ENCODE results near the gene CDH4.

Gene CDH4

GRCh38 chr20:61684136-61684535 lies 432.1 kb downstream of the CDH4 start:
- DNase-seq, result no peak

GRCh38 chr20:61684583-61685235 lies 432.6 kb downstream of the CDH4 start:
- no peak for DNase-seq

- no peak for DNase-seq
These were observed 433.4 kb downstream of the CDH4 start for GRCh38 chr20:61685462-61685861.

- no peak for DNase-seq
These were observed 434.2 kb downstream of the CDH4 start for GRCh38 chr20:61686051-61686936.

- DNase-seq, result no peak
These were observed 436.4 kb downstream of the CDH4 start for GRCh38 chr20:61688411-61688810.

- DNase-seq, result no peak
These were observed 438.1 kb downstream of the CDH4 start for GRCh38 chr20:61690150-61690549.

GRCh38 chr20:61690993-61691838 lies 439.2 kb downstream of the CDH4 start:
- no peak for DNase-seq

- no peak for DNase-seq
These were observed 439.9 kb downstream of the CDH4 start for GRCh38 chr20:61691978-61692377.

GRCh38 chr20:61692479-61692878 lies 440.4 kb downstream of the CDH4 start:
- no peak for DNase-seq

- no peak for DNase-seq
These were observed 441.1 kb downstream of the CDH4 start for GRCh38 chr20:61693055-61693600.

- no peak for DNase-seq
These were observed 442.6 kb downstream of the CDH4 start for GRCh38 chr20:61694682-61695081.

GRCh38 chr20:61695741-61696140 lies 443.7 kb downstream of the CDH4 start:
- no peak for DNase-seq

- no peak for DNase-seq
These were observed 444.2 kb downstream of the CDH4 start for GRCh38 chr20:61696181-61696735.

- no peak for DNase-seq
These were observed 445.9 kb downstream of the CDH4 start for GRCh38 chr20:61697666-61698597.

GRCh38 chr20:61698598-61699494 lies 446.8 kb downstream of the CDH4 start:
- DNase-seq, result no peak

GRCh38 chr20:61699495-61700374 lies 447.7 kb downstream of the CDH4 start:
- DNase-seq, result no peak

GRCh38 chr20:61700595-61701140 lies 448.6 kb downstream of the CDH4 start:
- no peak for DNase-seq

GRCh38 chr20:61701401-61701800 lies 449.3 kb downstream of the CDH4 start:
- DNase-seq, result no peak

- DNase-seq, result no peak
These were observed 449.7 kb downstream of the CDH4 start for GRCh38 chr20:61701802-61702201.
